Measurements from ENCODE around the gene FARP2. TPM values are rescaled to one million over a fixed set of nuclear protein-coding genes. Genes with fewer than 3 reads are reported as not detected.

The FARP2 gene
- total and polyA plus RNA-seq, 10 of the 15 experiments (the other 5 are each of a cell fraction or from before 2014, with no cell fraction given): 5.5 to 67.5 (median 36.8) TPM

- TF ChIP-seq SMAD5 (IDR thresholded peaks at IDR 0.05; ENCODE audit: low read depth) (peak; percentile 88), PKNOX1 (IDR thresholded peaks at IDR 0.05) (peak; percentile 73), ZNF274 (IDR thresholded peaks at IDR 0.05; ENCODE audit: insufficient read depth, insufficient read length) (no peak), MYC (IDR thresholded peaks at IDR 0.05; ENCODE audit: insufficient read depth, insufficient read length, insufficient replicate concordance, low read length, severe bottlenecking) (no peak), NR2F1 (conservative IDR thresholded peaks at IDR 0.05) (peak; percentile 99), CBX5 (IDR thresholded peaks at IDR 0.05; ENCODE audit: low read depth) (no peak), POU2F2 (IDR thresholded peaks at IDR 0.05; ENCODE audit: borderline replicate concordance, low read depth, low read length) (peak; percentile 78; the same call in 2 of the 3 replicates), SP1 (IDR thresholded peaks at IDR 0.05; ENCODE audit: low read depth, low read length) (peak; percentile 70), ZSCAN29 (IDR thresholded peaks at IDR 0.05) (no peak), SPI1 (IDR thresholded peaks at IDR 0.05; ENCODE audit: borderline replicate concordance, insufficient read depth, low read depth, low read length) (no peak), TARDBP (IDR thresholded peaks at IDR 0.05; ENCODE audit: borderline replicate concordance) (peak; percentile 80; the same call in 1 of the 2 replicates), PAX8 (IDR thresholded peaks at IDR 0.05) (peak; percentile 87; the same call in 1 of the 2 replicates), MEF2B (IDR thresholded peaks at IDR 0.05; ENCODE audit: partially characterized antibody, poor library complexity, severe bottlenecking) (peak; percentile 95), ZBED1 (IDR thresholded peaks at IDR 0.05; ENCODE audit: borderline replicate concordance) (peak; percentile 74; the same call in 1 of the 2 replicates), CHD2 (IDR thresholded peaks at IDR 0.05; ENCODE audit: borderline replicate concordance, low read depth, low read length) (peak; percentile 90), BHLHE40 (IDR thresholded peaks at IDR 0.05; ENCODE audit: borderline replicate concordance in 1 of 2, low read depth in 2 of 2, low read length in 1 of 2) (peak; percentile 28 to 81; a peak in 2 of 4 replicates), LARP7 (IDR thresholded peaks at IDR 0.05) (peak; percentile 17), TAF1 (IDR thresholded peaks at IDR 0.05; ENCODE audit: borderline replicate concordance, low read depth, low read length) (peak; percentile 88), TBL1XR1 (IDR thresholded peaks at IDR 0.05; ENCODE audit: low read depth, low read length) (0 out of 2 replicates have a peak, but pooled peaks have one; percentile 42), RELA (IDR thresholded peaks at IDR 0.05; ENCODE audit: borderline replicate concordance, partially characterized antibody) (peak; percentile 75), RB1 (IDR thresholded peaks at IDR 0.05; ENCODE audit: borderline replicate concordance) (peak; percentile 86; the same call in 1 of the 2 replicates), MTA2 (IDR thresholded peaks at IDR 0.05; ENCODE audit: low read depth) (peak; percentile 11; the same call in 1 of the 2 replicates), SUPT20H (IDR thresholded peaks at IDR 0.05; ENCODE audit: borderline replicate concordance, control insufficient read depth, low read depth, low read length) (no peak), MYB (IDR thresholded peaks at IDR 0.05; ENCODE audit: borderline replicate concordance, low read depth, low read length) (peak; percentile 63; the same call in 1 of the 2 replicates), GATAD2B (conservative IDR thresholded peaks at IDR 0.05; ENCODE audit: low read depth) (peak; percentile 69; the same call in 1 of the 2 replicates), NBN (IDR thresholded peaks at IDR 0.05) (peak; percentile 97), RFX5 (IDR thresholded peaks at IDR 0.05; ENCODE audit: low read depth, low read length) (0 out of 2 replicates have a peak, but pooled peaks have one; percentile 36), SMAD1 (IDR thresholded peaks at IDR 0.05; ENCODE audit: low read depth, partially characterized antibody) (peak; percentile 91), KLF5 (IDR thresholded peaks at IDR 0.05; ENCODE audit: partially characterized antibody) (peak; percentile 67)
- TF ChIP-seq, protein P1, sequence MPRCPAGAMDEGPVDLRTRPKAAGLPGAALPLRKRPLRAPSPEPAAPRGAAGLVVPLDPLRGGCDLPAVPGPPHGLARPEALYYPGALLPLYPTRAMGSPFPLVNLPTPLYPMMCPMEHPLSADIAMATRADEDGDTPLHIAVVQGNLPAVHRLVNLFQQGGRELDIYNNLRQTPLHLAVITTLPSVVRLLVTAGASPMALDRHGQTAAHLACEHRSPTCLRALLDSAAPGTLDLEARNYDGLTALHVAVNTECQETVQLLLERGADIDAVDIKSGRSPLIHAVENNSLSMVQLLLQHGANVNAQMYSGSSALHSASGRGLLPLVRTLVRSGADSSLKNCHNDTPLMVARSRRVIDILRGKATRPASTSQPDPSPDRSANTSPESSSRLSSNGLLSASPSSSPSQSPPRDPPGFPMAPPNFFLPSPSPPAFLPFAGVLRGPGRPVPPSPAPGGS (IDR thresholded peaks at IDR 0.05; ENCODE audit: borderline replicate concordance, insufficient read depth, low read depth, low read length, poor library complexity, severe bottlenecking): no peak
Observed at GRCh38 chr2:241315093-241315878, 40.8 kb upstream of the FARP2 start, which contains the start of gene HDLBP (continued).

Data from GM12878 (cell line).